GM12873 (cell line): ENCODE measurements around the gene PAEP.

ENCODE experiments used
- TF ChIP-seq, protein P1 (sequence below): IDR thresholded peaks from 2 replicates; pipeline ENCODE4 v1.5.1; 2012; ENCODE audit warnings: low read depth, mild to moderate bottlenecking, moderate library complexity, low read length, control low read depth; ENCODE audit not compliant: insufficient read depth; ENCODE audit errors: missing control alignments

PAEP gene

GRCh38 chr9:135615666-135616618, 54.4 kb downstream of the PAEP start:
- TF ChIP-seq, protein P1, sequence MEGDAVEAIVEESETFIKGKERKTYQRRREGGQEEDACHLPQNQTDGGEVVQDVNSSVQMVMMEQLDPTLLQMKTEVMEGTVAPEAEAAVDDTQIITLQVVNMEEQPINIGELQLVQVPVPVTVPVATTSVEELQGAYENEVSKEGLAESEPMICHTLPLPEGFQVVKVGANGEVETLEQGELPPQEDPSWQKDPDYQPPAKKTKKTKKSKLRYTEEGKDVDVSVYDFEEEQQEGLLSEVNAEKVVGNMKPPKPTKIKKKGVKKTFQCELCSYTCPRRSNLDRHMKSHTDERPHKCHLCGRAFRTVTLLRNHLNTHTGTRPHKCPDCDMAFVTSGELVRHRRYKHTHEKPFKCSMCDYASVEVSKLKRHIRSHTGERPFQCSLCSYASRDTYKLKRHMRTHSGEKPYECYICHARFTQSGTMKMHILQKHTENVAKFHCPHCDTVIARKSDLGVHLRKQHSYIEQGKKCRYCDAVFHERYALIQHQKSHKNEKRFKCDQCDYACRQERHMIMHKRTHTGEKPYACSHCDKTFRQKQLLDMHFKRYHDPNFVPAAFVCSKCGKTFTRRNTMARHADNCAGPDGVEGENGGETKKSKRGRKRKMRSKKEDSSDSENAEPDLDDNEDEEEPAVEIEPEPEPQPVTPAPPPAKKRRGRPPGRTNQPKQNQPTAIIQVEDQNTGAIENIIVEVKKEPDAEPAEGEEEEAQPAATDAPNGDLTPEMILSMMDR, result peak; percentile 19
